A549 treated with CpdA at 1 μM for 4 hours (cell line): ENCODE results near the gene MGLL. TPM values are rescaled to one million over a fixed set of nuclear protein-coding genes. Genes with fewer than 3 reads are reported as not detected.

Experiments used
- total RNA-seq: library from RNA; stranded (reverse); fragments of 200-300 nt; extraction: Qiagen RNA extraction; gene quantifications from 5 replicates; pipeline ENCODE4 v1.2.3, GENCODE V29; 2022; ENCODE audit warnings: low read depth

The MGLL gene
- total RNA-seq, result 56.6 to 76.2 TPM (median 62.9 TPM) in 5 replicates

DNA sequence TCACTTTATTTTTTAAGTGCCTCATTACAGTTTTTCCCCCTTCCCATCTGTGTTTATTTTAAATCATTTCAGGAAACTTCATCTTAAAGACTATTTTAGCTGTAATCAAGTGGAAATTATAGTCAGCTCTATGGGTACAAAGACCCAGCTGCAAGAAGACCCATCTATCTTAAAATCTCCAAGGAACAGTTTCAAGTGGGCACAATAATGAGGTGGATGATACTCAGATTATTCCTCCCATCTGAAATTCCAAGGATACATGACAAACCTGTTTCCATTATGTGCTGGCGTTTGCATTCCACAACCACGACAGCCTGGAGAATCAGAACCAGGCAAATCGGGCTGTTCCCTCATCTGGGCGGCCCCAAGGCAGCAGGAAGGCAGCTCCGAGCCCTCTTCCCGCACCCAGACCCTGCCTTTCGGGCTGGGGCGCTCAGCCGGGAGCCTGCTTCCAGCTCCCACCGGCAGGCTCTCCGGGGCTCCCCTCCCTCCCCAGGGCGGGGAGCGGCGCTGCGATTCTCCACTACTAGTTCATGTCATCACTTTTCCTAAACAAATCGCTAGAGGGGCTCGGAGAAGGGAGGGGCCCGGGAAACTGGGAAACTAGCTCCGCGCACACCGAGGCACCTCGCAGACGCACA lies at the start of gene MGLL:
Gene MGLL (minus strand): TSS at position 475 of the 641 bp plus-strand sequence. CDS start 197 bp downstream, at position 278.

DNA sequence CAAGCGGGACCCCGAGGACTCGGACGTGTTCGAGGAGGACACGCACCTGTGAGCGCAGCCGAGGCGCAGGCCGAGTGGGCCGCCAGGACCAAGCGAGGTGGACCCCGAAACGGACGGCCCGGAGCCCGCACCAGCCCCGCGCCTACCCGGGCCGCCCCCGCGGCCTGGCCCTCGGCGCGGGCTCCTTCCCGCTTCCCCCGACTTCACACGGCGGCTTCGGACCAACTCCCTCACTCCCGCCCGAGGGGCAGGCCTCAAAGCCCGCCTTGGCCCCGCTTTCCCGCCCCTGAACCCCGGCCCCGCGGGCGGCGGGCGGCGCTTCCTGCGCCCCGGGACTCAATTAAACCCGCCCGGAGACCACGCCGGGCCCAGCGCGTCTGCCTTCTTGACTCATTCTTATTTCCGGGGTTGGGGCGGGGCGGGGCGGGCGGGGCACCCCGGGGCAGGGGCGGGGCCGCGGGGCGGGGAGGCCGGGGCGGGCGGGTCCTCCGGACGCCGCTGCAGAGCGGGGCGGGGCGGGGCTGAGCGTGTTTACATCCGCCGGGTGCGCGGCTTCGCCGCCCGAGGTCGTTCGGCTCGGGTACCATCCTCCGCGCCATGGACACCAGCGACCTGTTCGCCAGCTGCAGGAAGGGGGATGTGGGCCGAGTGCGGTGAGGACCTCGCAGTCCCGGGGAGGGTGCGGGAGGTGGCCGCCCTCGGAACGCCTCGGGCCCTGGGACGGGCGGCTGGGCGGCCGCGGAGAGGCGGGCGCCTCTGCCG lies 149.7 kb downstream of the MGLL start, which contains the start of gene ABTB1:
Gene ABTB1 (plus strand): TSS at position 524 of the 762 bp plus-strand sequence. CDS start 74 bp downstream, at position 598.

Other genes starting within 250 kb of the MGLL start
- gene TPRA1, start 231.8 kb downstream of the MGLL start, total RNA-seq, result 39.2 to 59.8 TPM (median 53.0 TPM) in 5 replicates
- gene MCM2, start 224.1 kb downstream of the MGLL start, total RNA-seq, result 54.9 to 61.7 TPM (median 59.9 TPM) in 5 replicates
- 8.3 to 10.5 TPM (median 9.7 TPM) in 5 replicates for gene PODXL2, start 193.3 kb downstream of the MGLL start, total RNA-seq
- 12.4 to 20.0 TPM (median 16.7 TPM) in 5 replicates for gene ABTB1, start 149.6 kb downstream of the MGLL start, total RNA-seq
- gene KBTBD12, start 92.7 kb upstream of the MGLL start, total RNA-seq, result not detected in 5 replicates
- gene SEC61A1, start 229.9 kb upstream of the MGLL start, total RNA-seq, result 115 to 134 TPM (median 133 TPM) in 5 replicates